K562 (cell line): ENCODE results near the gene CEP350. TPM values are rescaled to one million over a fixed set of nuclear protein-coding genes. Genes with fewer than 3 reads are reported as not detected.

Source experiments
- NFIX ChIP-seq: fragments of 250-450 bp; sonication (Bioruptor Pico); IDR thresholded peaks from 2 replicates; pipeline ENCODE4 v1.4.0; 2020; ENCODE audit warnings: low read depth, mild to moderate bottlenecking, moderate library complexity
- SMAD3 ChIP-seq: fragments of 450-650 bp; formaldehyde crosslinking; conservative IDR thresholded peaks from 2 replicates; pipeline ENCODE4 v1.4.0; 2020; ENCODE audit warnings: mild to moderate bottlenecking
- SRF ChIP-seq, 2 experiments: fragments of 250-450, 450-650 bp in 1 of 2; sonication (Bioruptor Pico) in 1 of 2; sonication (generic) in 1 of 2; formaldehyde crosslinking; IDR thresholded peaks; 2 replicates each; pipeline versions ENCODE4 v1.5.0 to v1.5.1; 2020 to 2022; ENCODE audit warnings: mild to moderate bottlenecking in 1 of 2, missing genetic modification reagents in 1 of 2
- polyA plus RNA-seq, 8 experiments: library from polyadenylated mRNA; depleted of rRNA in 4 of 8; stranded (reverse) in 5 of 8; unstranded in 3 of 8; fragments of >200 nt; fragmentation: Nextera tagmentation in 2 of 8; fragmentation: Illumina TruSeq in 1 of 8; extraction: Ambion mirVana in 2 of 8; extraction: Trizol in 1 of 8; gene quantifications; 2 replicates each; pipeline versions ENCODE4 v1.2.1 to v1.2.3, GENCODE V29; 2011 to 2014; ENCODE audit warnings: inconsistent platforms in 1 of 8, missing spikeins in 1 of 8
- total RNA-seq, 7 experiments: library from RNA; depleted of rRNA in 6 of 7; stranded (reverse); fragments of >200 nt in 6 of 7; fragmentation: Illumina TruSeq in 2 of 7; extraction: Trizol in 2 of 7; gene quantifications; 2 replicates each; pipeline versions ENCODE4 v1.2.1 to v1.2.3, GENCODE V29; 2011 to 2021; ENCODE audit warnings: low replicate concordance in 1 of 7
- TF ChIP-seq, protein P1 (sequence below): fragments of 250-450 bp; sonication (Bioruptor Pico); IDR thresholded peaks from 2 replicates; pipeline ENCODE4 v1.5.0; 2021
- TF ChIP-seq, protein P2 (sequence below): IDR thresholded peaks from 3 replicates; pipeline ENCODE4 v1.6.1; 2011; ENCODE audit warnings: borderline replicate concordance, mild to moderate bottlenecking, moderate library complexity; ENCODE audit not compliant: insufficient read length; ENCODE audit errors: extremely low read depth

CEP350 gene
- total and polyA plus RNA-seq, 9 of the 15 experiments (the other 6 are each of a cell fraction or from before 2014, with no cell fraction given): 8.3 to 64.3 (median 28.0) TPM

DNA sequence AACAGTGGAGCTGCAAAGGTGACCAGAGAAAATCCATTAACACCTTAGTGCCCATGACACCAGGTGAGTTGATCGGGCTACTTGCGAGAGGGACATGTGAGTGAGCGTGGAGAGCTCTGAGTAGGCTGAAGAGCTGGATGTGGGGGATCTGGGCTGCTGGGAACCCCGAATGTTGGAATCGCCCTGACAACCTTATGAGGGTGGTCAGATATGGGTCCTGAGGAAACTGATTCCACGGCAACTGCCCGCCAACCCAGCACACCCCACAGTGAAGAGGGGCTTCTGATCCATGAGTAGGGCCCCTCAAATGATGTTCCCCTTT, 199.4 kb downstream of the CEP350 start (continued):
- TF ChIP-seq NFIX (no peak), SMAD3 (CRISPR knock-in tag) (no peak), SRF (CRISPR knock-in tag; IDR thresholded peaks at IDR 0.05) (no peak)
- TF ChIP-seq, protein P1, sequence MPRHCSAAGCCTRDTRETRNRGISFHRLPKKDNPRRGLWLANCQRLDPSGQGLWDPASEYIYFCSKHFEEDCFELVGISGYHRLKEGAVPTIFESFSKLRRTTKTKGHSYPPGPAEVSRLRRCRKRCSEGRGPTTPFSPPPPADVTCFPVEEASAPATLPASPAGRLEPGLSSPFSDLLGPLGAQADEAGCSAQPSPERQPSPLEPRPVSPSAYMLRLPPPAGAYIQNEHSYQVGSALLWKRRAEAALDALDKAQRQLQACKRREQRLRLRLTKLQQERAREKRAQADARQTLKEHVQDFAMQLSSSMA (CRISPR knock-in tag): no peak
- TF ChIP-seq, protein P2, sequence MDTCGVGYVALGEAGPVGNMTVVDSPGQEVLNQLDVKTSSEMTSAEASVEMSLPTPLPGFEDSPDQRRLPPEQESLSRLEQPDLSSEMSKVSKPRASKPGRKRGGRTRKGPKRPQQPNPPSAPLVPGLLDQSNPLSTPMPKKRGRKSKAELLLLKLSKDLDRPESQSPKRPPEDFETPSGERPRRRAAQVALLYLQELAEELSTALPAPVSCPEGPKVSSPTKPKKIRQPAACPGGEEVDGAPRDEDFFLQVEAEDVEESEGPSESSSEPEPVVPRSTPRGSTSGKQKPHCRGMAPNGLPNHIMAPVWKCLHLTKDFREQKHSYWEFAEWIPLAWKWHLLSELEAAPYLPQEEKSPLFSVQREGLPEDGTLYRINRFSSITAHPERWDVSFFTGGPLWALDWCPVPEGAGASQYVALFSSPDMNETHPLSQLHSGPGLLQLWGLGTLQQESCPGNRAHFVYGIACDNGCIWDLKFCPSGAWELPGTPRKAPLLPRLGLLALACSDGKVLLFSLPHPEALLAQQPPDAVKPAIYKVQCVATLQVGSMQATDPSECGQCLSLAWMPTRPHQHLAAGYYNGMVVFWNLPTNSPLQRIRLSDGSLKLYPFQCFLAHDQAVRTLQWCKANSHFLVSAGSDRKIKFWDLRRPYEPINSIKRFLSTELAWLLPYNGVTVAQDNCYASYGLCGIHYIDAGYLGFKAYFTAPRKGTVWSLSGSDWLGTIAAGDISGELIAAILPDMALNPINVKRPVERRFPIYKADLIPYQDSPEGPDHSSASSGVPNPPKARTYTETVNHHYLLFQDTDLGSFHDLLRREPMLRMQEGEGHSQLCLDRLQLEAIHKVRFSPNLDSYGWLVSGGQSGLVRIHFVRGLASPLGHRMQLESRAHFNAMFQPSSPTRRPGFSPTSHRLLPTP: no peak
